Right lobe of liver (tissue), 4 donors: ENCODE measurements around the gene FIGLA.

ENCODE experiments used
- POLR2A ChIP-seq: fragments of 450-650 bp; IDR thresholded peaks from one replicate; pipeline ENCODE4 v1.6.1; 2017; ENCODE audit warnings: antibody characterized with exemption, mild to moderate bottlenecking
- TF ChIP-seq, protein P1 (sequence below), 4 donors: fragments of 200-600 bp in 3 of 4; fragments of 450-650 bp in 1 of 4; IDR thresholded peaks; one replicate each; pipeline versions ENCODE4 v1.5.1 to v1.8.0; 2016 to 2022; ENCODE audit warnings: antibody characterized with exemption in 4 of 4, mild to moderate bottlenecking in 2 of 4
- donor health status: DM: no; HTN: no; CAD: no.
- donor health status: DM: no; HTN: no; CAD: no.
- donor health status: DM: no; HTN: yes; CAD: no.

DNA sequence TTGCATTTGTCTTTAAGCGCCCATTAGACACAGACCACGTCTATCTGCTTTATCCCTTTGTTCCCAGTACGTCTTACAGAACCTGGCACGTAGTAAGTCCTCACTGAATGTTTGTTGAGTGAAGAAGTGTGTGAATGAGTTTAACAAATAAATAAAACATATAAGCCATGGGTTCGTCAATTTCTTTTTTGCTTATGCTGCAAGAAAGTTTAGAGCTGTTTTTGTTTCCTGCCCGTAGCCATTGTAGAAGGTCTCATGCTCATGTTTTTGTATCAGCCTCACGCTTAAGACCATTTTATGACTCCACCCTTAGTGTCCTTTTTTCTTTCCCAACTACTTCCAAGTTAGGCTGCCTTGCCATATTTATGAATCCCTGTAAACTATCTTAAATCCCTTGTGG lies 24.9 kb downstream of the FIGLA start:
- TF ChIP-seq POLR2A, result no peak
- TF ChIP-seq, protein P1, sequence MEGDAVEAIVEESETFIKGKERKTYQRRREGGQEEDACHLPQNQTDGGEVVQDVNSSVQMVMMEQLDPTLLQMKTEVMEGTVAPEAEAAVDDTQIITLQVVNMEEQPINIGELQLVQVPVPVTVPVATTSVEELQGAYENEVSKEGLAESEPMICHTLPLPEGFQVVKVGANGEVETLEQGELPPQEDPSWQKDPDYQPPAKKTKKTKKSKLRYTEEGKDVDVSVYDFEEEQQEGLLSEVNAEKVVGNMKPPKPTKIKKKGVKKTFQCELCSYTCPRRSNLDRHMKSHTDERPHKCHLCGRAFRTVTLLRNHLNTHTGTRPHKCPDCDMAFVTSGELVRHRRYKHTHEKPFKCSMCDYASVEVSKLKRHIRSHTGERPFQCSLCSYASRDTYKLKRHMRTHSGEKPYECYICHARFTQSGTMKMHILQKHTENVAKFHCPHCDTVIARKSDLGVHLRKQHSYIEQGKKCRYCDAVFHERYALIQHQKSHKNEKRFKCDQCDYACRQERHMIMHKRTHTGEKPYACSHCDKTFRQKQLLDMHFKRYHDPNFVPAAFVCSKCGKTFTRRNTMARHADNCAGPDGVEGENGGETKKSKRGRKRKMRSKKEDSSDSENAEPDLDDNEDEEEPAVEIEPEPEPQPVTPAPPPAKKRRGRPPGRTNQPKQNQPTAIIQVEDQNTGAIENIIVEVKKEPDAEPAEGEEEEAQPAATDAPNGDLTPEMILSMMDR (IDR thresholded peaks at IDR 0.05), result no peak
